Spleen (tissue), 7 donors: ENCODE data around the gene FHIT.

Experiments used
- CTCF ChIP-seq, 11 experiments: fragments of 200-600 bp in 7 of 11; fragments of 450-650 bp in 4 of 11; sonication (generic) in 4 of 11; IDR thresholded peaks in 8 of 11; conservative IDR thresholded peaks in 3 of 11; 1 replicate in 7 of 11; 2 replicates in 4 of 11; pipeline versions ENCODE4 v1.4.0 to v1.8.0; 2016 to 2021; ENCODE audit warnings: antibody characterized with exemption in 11 of 11, inconsistent platforms in 4 of 11, mild to moderate bottlenecking in 1 of 11
- POLR2A ChIP-seq, 3 donors: fragments of 450-650 bp; IDR thresholded peaks; one replicate each; pipeline ENCODE4 v1.5.1; 2017; ENCODE audit warnings: antibody characterized with exemption in 3 of 3, mild to moderate bottlenecking in 1 of 3
- POLR2AphosphoS5 ChIP-seq, 3 donors: sonication (generic); formaldehyde crosslinking; IDR thresholded peaks; one replicate each; pipeline ENCODE4 v1.5.1; 2017; ENCODE audit warnings: antibody characterized with exemption in 3 of 3
- donor health status: DM: no; HTN: no; CAD: no; lungs with moderate emphysema.
- donor health status: DM: no; HTN: no; CAD: no.
- donor health status: DM: no; HTN: no; CAD: no.

- TF ChIP-seq CTCF (IDR thresholded peaks at IDR 0.05 in 8 of 11, conservative IDR thresholded peaks at IDR 0.05 in 3 of 11) (no peak), POLR2AphosphoS5 (IDR thresholded peaks at IDR 0.05) (no peak), POLR2A (IDR thresholded peaks at IDR 0.05) (no peak)
Measured at GRCh38 chr3:60931452-60931851, 319.8 kb downstream of the FHIT start.
